IPS-20b (cell line): ENCODE data around the gene SMS.

ENCODE experiments used
- H3K27ac ChIP-seq: one replicate; pipeline ENCODE4 v1.5.1; 2013; ENCODE audit warnings: low read length
- H3K27me3 ChIP-seq: 2 replicates; pipeline ENCODE4 v1.6.1; 2013; ENCODE audit warnings: mild to moderate bottlenecking, low read length, inconsistent platforms; ENCODE audit not compliant: insufficient read depth
- H3K36me3 ChIP-seq: 2 replicates; pipeline ENCODE4 v1.6.1; 2013; ENCODE audit warnings: low read depth, mild to moderate bottlenecking, inconsistent platforms, low read length, moderate library complexity; ENCODE audit not compliant: insufficient read depth
- H3K4me1 ChIP-seq: 2 replicates; pipeline ENCODE4 v1.6.1; 2013; ENCODE audit warnings: mild to moderate bottlenecking, control low read depth, inconsistent platforms, low read length, moderate library complexity; ENCODE audit not compliant: insufficient read depth
- H3K4me3 ChIP-seq: 2 replicates; pipeline ENCODE4 v1.5.1; 2013; ENCODE audit warnings: mild to moderate bottlenecking, low read length, inconsistent platforms
- H3K9ac ChIP-seq: 2 replicates; pipeline ENCODE4 v1.6.1; 2013; ENCODE audit warnings: low read depth, mild to moderate bottlenecking, inconsistent platforms, low read length, moderate library complexity
- H3K9me3 ChIP-seq: 2 replicates; pipeline ENCODE4 v1.6.1; 2013; ENCODE audit warnings: mild to moderate bottlenecking, low read depth, low read length, inconsistent platforms; ENCODE audit not compliant: insufficient read depth

Gene SMS

GRCh38 chrX:21986596-21986995 is 46.1 kb downstream of the SMS start:
- Histone ChIP-seq H3K9me3 (no peaks in the 10 kb centered on the region), H3K27me3 (no peaks in the 10 kb centered on the region), H3K4me3 (no peak overlapping the region), H3K36me3 (peaks cover 65% of the 10 kb centered on the region), H3K9ac (no peak overlapping the region), H3K4me1 (no peaks in the 10 kb centered on the region), H3K27ac (no peak overlapping the region)

GRCh38 chrX:21989384-21989783 is 48.9 kb downstream of the SMS start:
- peaks cover 78% of the 10 kb centered on the region for H3K36me3 ChIP-seq
- no peaks in the 10 kb centered on the region for H3K4me1 ChIP-seq
- H3K27ac ChIP-seq, result no peak overlapping the region
- no peaks in the 10 kb centered on the region for H3K27me3 ChIP-seq
- H3K9ac ChIP-seq, result no peak overlapping the region
- no peak overlapping the region for H3K4me3 ChIP-seq
- no peaks in the 10 kb centered on the region for H3K9me3 ChIP-seq

- no peak overlapping the region for H3K9ac ChIP-seq
Measured at GRCh38 chrX:21990832-21991231, 50.3 kb downstream of the SMS start.

GRCh38 chrX:21991504-21991903 is 51.0 kb downstream of the SMS start:
- Histone ChIP-seq H3K27me3 (no peaks in the 10 kb centered on the region), H3K27ac (no peak overlapping the region), H3K36me3 (peaks cover 71% of the 10 kb centered on the region), H3K4me3 (no peak overlapping the region), H3K9ac (no peak overlapping the region), H3K4me1 (no peaks in the 10 kb centered on the region), H3K9me3 (no peaks in the 10 kb centered on the region)

More at GRCh38 chrX:21990832-21991231, 50.3 kb downstream of the SMS start:
- Histone ChIP-seq H3K27me3 (no peaks in the 10 kb centered on the region), H3K27ac (no peak overlapping the region), H3K9me3 (no peaks in the 10 kb centered on the region), H3K36me3 (peaks cover 77% of the 10 kb centered on the region), H3K4me1 (no peaks in the 10 kb centered on the region), H3K4me3 (no peak overlapping the region)

- Histone ChIP-seq H3K9me3 (no peaks in the 10 kb centered on the region), H3K36me3 (peaks cover 54% of the 10 kb centered on the region), H3K27me3 (no peaks in the 10 kb centered on the region), H3K4me1 (no peaks in the 10 kb centered on the region), H3K9ac (no peak overlapping the region), H3K27ac (no peak overlapping the region), H3K4me3 (no peak overlapping the region)
Measured at GRCh38 chrX:21993265-21993664, 52.8 kb downstream of the SMS start.

- Histone ChIP-seq H3K27me3 (no peaks in the 10 kb centered on the region), H3K27ac (no peak overlapping the region), H3K4me3 (no peak overlapping the region), H3K4me1 (no peaks in the 10 kb centered on the region), H3K9me3 (no peaks in the 10 kb centered on the region), H3K36me3 (peaks cover 29% of the 10 kb centered on the region), H3K9ac (no peak overlapping the region)
Measured at GRCh38 chrX:21996872-21997455, 56.5 kb downstream of the SMS start.

GRCh38 chrX:21998037-21998436 is 57.5 kb downstream of the SMS start:
- peaks cover 18% of the 10 kb centered on the region for H3K36me3 ChIP-seq
- no peak overlapping the region for H3K4me3 ChIP-seq
- H3K27me3 ChIP-seq, result no peaks in the 10 kb centered on the region
- no peak overlapping the region for H3K9ac ChIP-seq
- H3K9me3 ChIP-seq, result no peaks in the 10 kb centered on the region
- no peak overlapping the region for H3K27ac ChIP-seq
- H3K4me1 ChIP-seq, result no peaks in the 10 kb centered on the region

- Histone ChIP-seq H3K27me3 (no peaks in the 10 kb centered on the region), H3K9me3 (no peaks in the 10 kb centered on the region), H3K9ac (no peak overlapping the region), H3K27ac (no peak overlapping the region), H3K36me3 (0 out of 2 replicates have a peak, but pooled peaks cover 3% of the 10 kb centered on the region), H3K4me1 (no peaks in the 10 kb centered on the region), H3K4me3 (no peak overlapping the region)
Measured at GRCh38 chrX:22004866-22005265, 64.4 kb downstream of the SMS start.

GRCh38 chrX:22012051-22012450 is 71.5 kb downstream of the SMS start:
- Histone ChIP-seq H3K4me3 (no peak overlapping the region), H3K9ac (no peak overlapping the region), H3K27me3 (no peaks in the 10 kb centered on the region), H3K27ac (no peak overlapping the region), H3K9me3 (no peaks in the 10 kb centered on the region), H3K36me3 (no peaks in the 10 kb centered on the region), H3K4me1 (no peaks in the 10 kb centered on the region)

- no peak overlapping the region for H3K27ac ChIP-seq
- H3K9me3 ChIP-seq, result no peaks in the 10 kb centered on the region
- H3K4me1 ChIP-seq, result no peaks in the 10 kb centered on the region
- no peak overlapping the region for H3K4me3 ChIP-seq
- no peaks in the 10 kb centered on the region for H3K27me3 ChIP-seq
- no peaks in the 10 kb centered on the region for H3K36me3 ChIP-seq
- H3K9ac ChIP-seq, result no peak overlapping the region
Measured at GRCh38 chrX:22012931-22013330, 72.4 kb downstream of the SMS start.

GRCh38 chrX:22015139-22015750 is 74.7 kb downstream of the SMS start:
- Histone ChIP-seq H3K27ac (no peak overlapping the region), H3K4me1 (no peaks in the 10 kb centered on the region), H3K36me3 (no peaks in the 10 kb centered on the region), H3K27me3 (no peaks in the 10 kb centered on the region), H3K9ac (no peak overlapping the region), H3K4me3 (no peak overlapping the region), H3K9me3 (no peaks in the 10 kb centered on the region)

- no peak overlapping the region for H3K27ac ChIP-seq
- H3K4me1 ChIP-seq, result no peaks in the 10 kb centered on the region
- H3K4me3 ChIP-seq, result no peak overlapping the region
- H3K9ac ChIP-seq, result no peak overlapping the region
- no peaks in the 10 kb centered on the region for H3K27me3 ChIP-seq
- H3K9me3 ChIP-seq, result no peaks in the 10 kb centered on the region
- no peaks in the 10 kb centered on the region for H3K36me3 ChIP-seq
Measured at GRCh38 chrX:22021751-22022324, 81.3 kb downstream of the SMS start.
